ENCODE data around the gene SLAMF6. TPM values are rescaled to one million over a fixed set of nuclear protein-coding genes. Genes with fewer than 3 reads are reported as not detected.
A peak's percentile ranks its signal among the peaks of the same experiment; 100 is the strongest.

The SLAMF6 gene
- polyA plus RNA-seq, 1 donor (not counting 4 experiments of a cell fraction or from before 2014, with no cell fraction given) = not detected

- Histone ChIP-seq H3K27ac (ENCODE audit: control insufficient read depth, insufficient read depth, low read length) (no peak overlapping the region), H2AFZ (ENCODE audit: control insufficient read depth, low read length) (no peak overlapping the region), H3K9me1 (ENCODE audit: control insufficient read depth, extremely low read depth, insufficient read depth, low read length) (no peaks in the 10 kb centered on the region), H3K4me1 (ENCODE audit: control insufficient read depth, extremely low read depth, insufficient read depth, low read length) (peaks cover 6% of the 10 kb centered on the region), H3K79me2 (ENCODE audit: control insufficient read depth, insufficient read depth, low read length) (no peaks in the 10 kb centered on the region), H3K4me2 (ENCODE audit: control insufficient read depth, extremely low read depth, insufficient read depth, low read depth, low read length) (no peak overlapping the region), H3K4me3 (ENCODE audit: control insufficient read depth in 2 of 3, extremely low read depth in 1 of 3, insufficient read depth in 2 of 3, low read depth in 1 of 3, low read length in 3 of 3) (no peak overlapping the region), H3K9me3 (ENCODE audit: control insufficient read depth, low read depth, low read length) (no peaks in the 10 kb centered on the region), H3K36me3 (ENCODE audit: control insufficient read depth in 2 of 2, extremely low read depth in 1 of 2, insufficient read depth in 2 of 2, low read length in 2 of 2) (no peaks in the 10 kb centered on the region), H3K27me3 (ENCODE audit: control insufficient read depth, extremely low read depth, insufficient read depth, low read length) (peaks cover 5% of the 10 kb centered on the region), H4K20me1 (ENCODE audit: control insufficient read depth, extremely low read depth, insufficient read depth, low read length) (no peaks in the 10 kb centered on the region), H3K9ac (ENCODE audit: control insufficient read depth, extremely low read depth, insufficient read depth, low read length) (no peak overlapping the region)
- dilution Hi-C loops (cut with MboI; ENCODE audit: extremely low pct_ligation_motif_present, low sequenced_read_pairs) = no loop called here
- DNase-seq (ENCODE audit: low read depth, low spot score) (no peak), FAIRE-seq (no peak)
- peak; percentile 29 to 45 (median 35) for TF ChIP-seq CTCF (optimal IDR thresholded peaks at IDR 0.05 in 1 of 3, IDR thresholded peaks at IDR 0.05 in 1 of 3, conservative IDR thresholded peaks at IDR 0.05 in 1 of 3; ENCODE audit: extremely low read depth in 1 of 3, insufficient read depth in 2 of 3, low read length in 3 of 3)
- no peak for TF ChIP-seq EZH2 (IDR thresholded peaks at IDR 0.05; ENCODE audit: low read length)
These were observed 21.6 kb upstream of the SLAMF6 start for GRCh38 chr1:160544647-160545046.

GRCh38 chr1:160542303-160542945 is 19.4 kb upstream of the SLAMF6 start:
- DNase-seq (ENCODE audit: low read depth, low spot score) = peak; percentile 26
- H3K4me1 ChIP-seq (ENCODE audit: control insufficient read depth, extremely low read depth, insufficient read depth, low read length) = peaks cover 15% of the 10 kb centered on the region
- no peak overlapping the region for H3K4me3 ChIP-seq (ENCODE audit: control insufficient read depth in 2 of 3, extremely low read depth in 1 of 3, insufficient read depth in 2 of 3, low read depth in 1 of 3, low read length in 3 of 3)
- no peak overlapping the region for H3K27ac ChIP-seq (ENCODE audit: control insufficient read depth, insufficient read depth, low read length)
- no peak overlapping the region for H3K4me2 ChIP-seq (ENCODE audit: control insufficient read depth, extremely low read depth, insufficient read depth, low read depth, low read length)
- no peaks in the 10 kb centered on the region for H3K9me1 ChIP-seq (ENCODE audit: control insufficient read depth, extremely low read depth, insufficient read depth, low read length)
- no peaks in the 10 kb centered on the region for H4K20me1 ChIP-seq (ENCODE audit: control insufficient read depth, extremely low read depth, insufficient read depth, low read length)
- H3K9ac ChIP-seq (ENCODE audit: control insufficient read depth, extremely low read depth, insufficient read depth, low read length) = no peak overlapping the region
- no peak for TF ChIP-seq CTCF (optimal IDR thresholded peaks at IDR 0.05 in 1 of 3, IDR thresholded peaks at IDR 0.05 in 1 of 3, conservative IDR thresholded peaks at IDR 0.05 in 1 of 3; ENCODE audit: extremely low read depth in 1 of 3, insufficient read depth in 2 of 3, low read length in 3 of 3)
- no peak for TF ChIP-seq EZH2 (IDR thresholded peaks at IDR 0.05; ENCODE audit: low read length)
- no peak overlapping the region for H2AFZ ChIP-seq (ENCODE audit: control insufficient read depth, low read length)
- H3K27me3 ChIP-seq (ENCODE audit: control insufficient read depth, extremely low read depth, insufficient read depth, low read length) = no peaks in the 10 kb centered on the region
- H3K36me3 ChIP-seq (ENCODE audit: control insufficient read depth in 2 of 2, extremely low read depth in 1 of 2, insufficient read depth in 2 of 2, low read length in 2 of 2) = no peaks in the 10 kb centered on the region
- dilution Hi-C loops (cut with MboI; ENCODE audit: extremely low pct_ligation_motif_present, low sequenced_read_pairs) = no loop called here
- FAIRE-seq = no peak
- H3K9me3 ChIP-seq (ENCODE audit: control insufficient read depth, low read depth, low read length) = no peaks in the 10 kb centered on the region
- no peaks in the 10 kb centered on the region for H3K79me2 ChIP-seq (ENCODE audit: control insufficient read depth, insufficient read depth, low read length)

All from keratinocyte (primary cell).